ENCODE measurements around the gene CD44.

CD44 gene

GRCh38 chr11:35112056-35112845, 26.7 kb upstream of the CD44 start:
- no peak for DNase-seq

- DNase-seq, result no peak
Measured at GRCh38 chr11:35112846-35113105, 26.2 kb upstream of the CD44 start.

GRCh38 chr11:35114906-35115687, 23.9 kb upstream of the CD44 start:
- DNase-seq, result no peak

GRCh38 chr11:35115688-35116030, 23.3 kb upstream of the CD44 start:
- no peak for DNase-seq

GRCh38 chr11:35116245-35116644, 22.7 kb upstream of the CD44 start:
- DNase-seq, result no peak

- no peak for DNase-seq
Measured at GRCh38 chr11:35116762-35117640, 22.0 kb upstream of the CD44 start.

GRCh38 chr11:35118906-35119305, 20.1 kb upstream of the CD44 start:
- no peak for DNase-seq

- no peak for DNase-seq
Measured at GRCh38 chr11:35121326-35121865, 17.6 kb upstream of the CD44 start.

- no peak for DNase-seq
Measured at GRCh38 chr11:35122308-35122707, 16.7 kb upstream of the CD44 start.

- DNase-seq, result peak; percentile 64 to 67
Measured at GRCh38 chr11:35126000-35126878, 12.7 kb upstream of the CD44 start.

- no peak for DNase-seq
Measured at GRCh38 chr11:35126879-35127581, 11.9 kb upstream of the CD44 start.

GRCh38 chr11:35127619-35128018, 11.4 kb upstream of the CD44 start:
- no peak for DNase-seq

- no peak for DNase-seq
Measured at GRCh38 chr11:35131094-35131493, 7.9 kb upstream of the CD44 start.

GRCh38 chr11:35131886-35132285, 7.1 kb upstream of the CD44 start:
- DNase-seq, result no peak

- peak; percentile 70 to 73 for DNase-seq
Measured at GRCh38 chr11:35133656-35134055, 5.3 kb upstream of the CD44 start.

GRCh38 chr11:35134403-35135148, 4.4 kb upstream of the CD44 start:
- DNase-seq, result no peak

- no peak for DNase-seq
Measured at GRCh38 chr11:35135222-35135621, 3.7 kb upstream of the CD44 start.

- no peak for DNase-seq
Measured at GRCh38 chr11:35136311-35136710, 2.7 kb upstream of the CD44 start.

- no peak for DNase-seq
Measured at GRCh38 chr11:35138058-35138457, 913 bp upstream of the CD44 start.

- DNase-seq, result peak in 1 of 2 experiments; percentile 40
Measured at GRCh38 chr11:35138606-35138942, 397 bp upstream of the CD44 start.

GRCh38 chr11:35139722-35140282, 831 bp downstream of the CD44 start:
- DNase-seq, result no peak

Data from activated T-cell treated with anti-CD3 and anti-CD28 coated beads, Interleukin-2, amount 50 U/mL, for 48 hours (primary cell).